Superior temporal gyrus (tissue), 1 donor: ENCODE results near the gene NELFB.

ENCODE experiments used
- DNase-seq: peaks from one replicate; pipeline ENCODE4 v3.0.0-alpha.2; 2016; ENCODE audit errors: extremely low spot score

The NELFB gene

GRCh38 chr9:137303151-137303892 is 48.2 kb downstream of the NELFB start:
- no peak for DNase-seq

- DNase-seq, result peak; percentile 23
Measured at GRCh38 chr9:137303893-137304382, 48.8 kb downstream of the NELFB start.

- no peak for DNase-seq
Measured at GRCh38 chr9:137304383-137305059, 49.4 kb downstream of the NELFB start.

- DNase-seq, result peak; percentile 43
Measured at GRCh38 chr9:137305060-137305797, 50.1 kb downstream of the NELFB start.

- no peak for DNase-seq
Measured at GRCh38 chr9:137305798-137306065, 50.6 kb downstream of the NELFB start.

GRCh38 chr9:137306066-137306849 is 51.1 kb downstream of the NELFB start:
- DNase-seq, result no peak

- DNase-seq, result no peak
Measured at GRCh38 chr9:137306850-137307254, 51.7 kb downstream of the NELFB start.

GRCh38 chr9:137307255-137308056 is 52.3 kb downstream of the NELFB start:
- no peak for DNase-seq

- DNase-seq, result no peak
Measured at GRCh38 chr9:137308057-137308619, 53.0 kb downstream of the NELFB start.

- DNase-seq, result no peak
Measured at GRCh38 chr9:137309368-137310188, 54.5 kb downstream of the NELFB start.

- no peak for DNase-seq
Measured at GRCh38 chr9:137310189-137311052, 55.3 kb downstream of the NELFB start.

GRCh38 chr9:137311171-137311985 is 56.3 kb downstream of the NELFB start:
- no peak for DNase-seq

- DNase-seq, result no peak
Measured at GRCh38 chr9:137311986-137312851, 57.1 kb downstream of the NELFB start.

GRCh38 chr9:137312852-137313325 is 57.8 kb downstream of the NELFB start:
- no peak for DNase-seq

- no peak for DNase-seq
Measured at GRCh38 chr9:137313326-137313936, 58.3 kb downstream of the NELFB start.

- no peak for DNase-seq
Measured at GRCh38 chr9:137313956-137314560, 58.9 kb downstream of the NELFB start.
